Type B pancreatic cell (in vitro differentiated cells): ENCODE results near the gene TMTC2. TPM values are rescaled to one million over a fixed set of nuclear protein-coding genes. Genes with fewer than 3 reads are reported as not detected.

Experiments used
- DNase-seq: peaks from one replicate; pipeline ENCODE4 v3.0.0; 2021; ENCODE audit warnings: mixed read lengths; ENCODE audit not compliant: unreplicated experiment; ENCODE audit errors: extremely low spot score
- H3K27ac Mint-ChIP-seq: 2 replicates; pipeline ENCODE4 v1.8.0; 2021; ENCODE audit warnings: mild to moderate bottlenecking, mixed read lengths
- H3K27me3 Mint-ChIP-seq: 2 replicates; pipeline ENCODE4 v1.8.0; 2021; ENCODE audit warnings: mixed read lengths
- H3K36me3 Mint-ChIP-seq: 2 replicates; pipeline ENCODE4 v1.8.0; 2021; ENCODE audit warnings: mixed read lengths
- H3K4me1 Mint-ChIP-seq: one replicate; pipeline ENCODE4 v1.8.0; 2021; ENCODE audit warnings: mixed read lengths; ENCODE audit not compliant: unreplicated experiment
- H3K4me3 Mint-ChIP-seq: 2 replicates; pipeline ENCODE4 v1.8.0; 2021; ENCODE audit warnings: mild to moderate bottlenecking, mixed read lengths
- H3K9me3 Mint-ChIP-seq: 2 replicates; pipeline ENCODE4 v1.8.0; 2021; ENCODE audit warnings: mixed read lengths
- CTCF ChIP-seq: fragments of 200-600 bp; sonication (generic); conservative IDR thresholded peaks from 2 replicates; pipeline ENCODE4 v1.5.0; 2021; ENCODE audit warnings: antibody characterized with exemption, mild to moderate bottlenecking
- total RNA-seq: library from RNA; stranded (reverse); gene quantifications from 2 replicates; pipeline ENCODE4 v1.2.1, GENCODE V29; 2021; ENCODE audit warnings: low replicate concordance

The TMTC2 gene
- total RNA-seq, 1 donor from 2014 or later, result 31.0 TPM

GRCh38 chr12:83132360-83132759 lies 445.7 kb downstream of the TMTC2 start:
- no peaks in the 10 kb centered on the region for H3K27me3 Mint-ChIP-seq
- H3K27ac Mint-ChIP-seq, result no peak overlapping the region
- H3K36me3 Mint-ChIP-seq, result peaks cover 14% of the 10 kb centered on the region
- DNase-seq, result no peak
- H3K4me3 Mint-ChIP-seq, result no peak overlapping the region
- TF ChIP-seq CTCF, result no peak
- H3K4me1 Mint-ChIP-seq, result peaks cover 6% of the 10 kb centered on the region
- no peaks in the 10 kb centered on the region for H3K9me3 Mint-ChIP-seq

DNA sequence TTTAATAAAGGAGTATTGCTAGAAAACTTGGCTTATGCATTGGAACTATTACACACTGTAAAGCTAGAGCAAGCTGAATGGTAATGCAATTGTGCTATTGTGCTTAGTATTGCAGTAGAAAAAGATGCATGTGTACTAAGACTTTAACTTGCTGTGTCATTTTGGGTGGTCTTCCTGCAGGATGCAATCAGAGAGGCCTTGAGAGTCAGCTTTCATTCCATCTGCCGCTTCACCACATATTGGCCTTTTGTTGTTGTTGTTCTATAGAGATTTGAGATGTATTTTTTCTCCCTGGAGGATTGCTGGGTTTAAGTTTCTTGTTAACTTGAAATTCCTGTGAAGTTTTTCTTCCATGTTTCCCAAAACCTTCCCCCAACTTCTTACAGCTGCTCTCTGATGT lies 449.7 kb downstream of the TMTC2 start:
- Mint-ChIP-seq H3K4me1 (peaks cover 6% of the 10 kb centered on the region), H3K4me3 (no peak overlapping the region), H3K27ac (no peak overlapping the region), H3K9me3 (peaks cover 7% of the 10 kb centered on the region), H3K36me3 (peaks cover 16% of the 10 kb centered on the region), H3K27me3 (no peaks in the 10 kb centered on the region)
- DNase-seq, result no peak
- no peak for TF ChIP-seq CTCF

- H3K36me3 Mint-ChIP-seq, result peaks cover 3% of the 10 kb centered on the region
- no peak for DNase-seq
- peaks cover 16% of the 10 kb centered on the region for H3K9me3 Mint-ChIP-seq
- no peaks in the 10 kb centered on the region for H3K27me3 Mint-ChIP-seq
- no peak for TF ChIP-seq CTCF
- H3K27ac Mint-ChIP-seq, result no peak overlapping the region
- no peak overlapping the region for H3K4me3 Mint-ChIP-seq
- peaks cover 14% of the 10 kb centered on the region for H3K4me1 Mint-ChIP-seq
These were observed 453.4 kb downstream of the TMTC2 start for GRCh38 chr12:83140135-83140534.

- peaks cover 3% of the 10 kb centered on the region for H3K36me3 Mint-ChIP-seq
- DNase-seq, result no peak
- H3K9me3 Mint-ChIP-seq, result peaks cover 16% of the 10 kb centered on the region
- peaks cover 11% of the 10 kb centered on the region for H3K4me1 Mint-ChIP-seq
- H3K27ac Mint-ChIP-seq, result no peak overlapping the region
- no peak for TF ChIP-seq CTCF
- H3K4me3 Mint-ChIP-seq, result no peak overlapping the region
- no peaks in the 10 kb centered on the region for H3K27me3 Mint-ChIP-seq
These were observed 454.8 kb downstream of the TMTC2 start for GRCh38 chr12:83141460-83141994.

- TF ChIP-seq CTCF, result no peak
- no peak overlapping the region for H3K4me3 Mint-ChIP-seq
- peaks cover 3% of the 10 kb centered on the region for H3K36me3 Mint-ChIP-seq
These were observed 456.2 kb downstream of the TMTC2 start for GRCh38 chr12:83142914-83143313.

DNA sequence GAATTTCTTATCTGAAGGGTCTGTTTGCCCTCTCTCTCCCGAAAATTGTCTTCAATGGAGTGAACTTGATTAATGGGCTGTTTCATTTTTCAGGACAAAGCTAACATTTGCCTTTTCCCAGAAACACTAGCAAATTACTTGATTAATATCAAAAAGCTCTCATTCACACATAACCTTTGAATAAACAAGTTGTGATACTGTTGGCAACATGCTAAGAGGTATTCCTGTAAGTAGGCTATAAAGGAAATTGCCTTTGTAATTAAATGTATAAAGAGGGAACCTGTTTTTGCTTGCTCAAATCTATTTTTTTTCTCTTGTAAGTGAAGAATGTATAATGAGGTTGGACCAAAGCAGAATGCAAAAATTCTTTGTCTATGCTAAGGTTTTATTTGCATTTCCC lies 457.2 kb downstream of the TMTC2 start:
- no peak overlapping the region for H3K27ac Mint-ChIP-seq
- H3K9me3 Mint-ChIP-seq, result peaks cover 16% of the 10 kb centered on the region
- H3K36me3 Mint-ChIP-seq, result peaks cover 3% of the 10 kb centered on the region
- peaks cover 8% of the 10 kb centered on the region for H3K4me1 Mint-ChIP-seq
- no peak for TF ChIP-seq CTCF
- no peak overlapping the region for H3K4me3 Mint-ChIP-seq
- no peaks in the 10 kb centered on the region for H3K27me3 Mint-ChIP-seq
- DNase-seq, result no peak

More at GRCh38 chr12:83142914-83143313, 456.2 kb downstream of the TMTC2 start:
- H3K9me3 Mint-ChIP-seq, result peaks cover 16% of the 10 kb centered on the region
- no peak overlapping the region for H3K27ac Mint-ChIP-seq
- no peak for DNase-seq
- H3K4me1 Mint-ChIP-seq, result peaks cover 8% of the 10 kb centered on the region
- no peaks in the 10 kb centered on the region for H3K27me3 Mint-ChIP-seq
